ENCODE results near the gene CES4A. TPM values are rescaled to one million over a fixed set of nuclear protein-coding genes. Genes with fewer than 3 reads are reported as not detected.
A peak's percentile ranks its signal among the peaks of the same experiment; 100 is the strongest.
"Not testable (repeated sequence)": the region's sequence is repeated elsewhere in the genome, so short reads cannot be mapped to it uniquely, and the experiment has no call there.

Gene CES4A
- total RNA-seq, 1 experiment from 2014 or later: not detected

DNA sequence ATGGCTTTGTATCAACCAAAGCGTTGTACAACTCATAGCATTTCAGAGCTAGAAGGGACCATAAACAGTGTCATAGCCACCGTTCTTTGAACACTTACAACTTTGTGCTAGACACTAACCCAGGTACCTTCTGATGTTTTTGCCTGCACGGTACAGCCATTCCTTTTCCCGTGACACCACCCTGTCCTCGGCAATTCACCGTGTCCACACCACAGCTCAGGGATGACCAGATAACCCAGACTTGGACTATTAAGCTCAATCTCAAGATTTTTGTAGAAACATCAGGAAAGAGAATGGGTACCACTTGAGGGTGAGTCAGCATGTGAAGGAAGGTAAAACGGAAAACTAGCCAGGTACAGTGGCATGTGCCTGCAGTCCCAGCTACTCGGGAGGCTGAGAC is 30.8 kb downstream of the CES4A start:
- DNase-seq (ENCODE audit: low read depth): no peak

- DNase-seq (ENCODE audit: low read depth): no peak
Observed at GRCh38 chr16:67021321-67021720, 32.9 kb downstream of the CES4A start.

DNA sequence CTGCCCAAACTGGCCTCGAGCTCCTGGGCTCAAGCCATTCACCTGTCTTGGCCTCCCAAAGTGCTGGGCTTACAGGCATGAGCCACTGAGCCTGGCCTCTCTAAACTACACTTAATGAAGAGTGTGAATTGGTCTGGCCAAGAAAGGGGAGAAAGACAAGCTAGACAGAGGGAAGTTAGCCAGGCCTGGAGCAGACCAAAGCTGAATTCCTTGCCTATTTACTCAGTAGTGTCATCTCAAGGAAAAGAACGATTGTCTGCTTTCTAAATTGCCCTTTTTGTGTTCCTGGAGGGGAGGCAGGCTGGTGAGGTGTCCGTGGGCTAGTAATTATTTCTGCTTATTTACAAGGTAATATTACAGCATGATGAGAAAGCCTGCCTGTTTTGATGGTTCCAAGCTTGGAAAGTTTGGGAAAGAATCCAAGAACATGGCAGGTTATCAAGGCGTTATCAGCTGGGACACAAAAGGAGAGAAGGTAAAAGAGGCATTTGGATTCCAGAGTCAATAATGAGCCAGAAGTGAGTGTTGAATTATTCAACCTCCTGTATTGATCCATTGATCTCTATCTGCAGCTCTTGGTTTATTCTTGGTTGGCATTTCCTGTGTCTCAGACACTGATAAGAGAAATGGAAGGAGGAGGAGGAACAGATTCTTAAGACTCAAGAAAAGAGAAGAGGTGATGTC is 34.3 kb downstream of the CES4A start:
- no peak for DNase-seq (ENCODE audit: low read depth)

DNA sequence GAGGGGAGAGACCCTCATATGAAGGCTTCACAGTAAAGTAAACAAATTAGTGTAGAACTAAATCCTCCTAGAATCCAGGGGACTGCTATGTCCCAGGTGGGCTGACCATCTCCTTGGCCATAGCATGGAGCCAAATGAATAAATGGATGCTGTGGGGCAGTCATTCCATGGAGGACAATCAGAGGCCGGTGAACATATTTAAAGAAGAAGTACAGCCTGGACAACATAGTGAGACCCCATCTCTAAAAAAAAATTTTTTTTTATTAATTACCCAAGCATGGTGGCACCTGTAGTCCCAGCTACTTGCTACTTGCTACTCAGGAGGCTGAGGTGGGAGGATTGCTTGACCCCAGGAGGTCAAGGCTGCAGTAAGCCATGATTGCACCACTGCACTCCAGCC is 35.3 kb downstream of the CES4A start:
- no peak for DNase-seq (ENCODE audit: low read depth)

GRCh38 chr16:67024384-67025209 is 36.2 kb downstream of the CES4A start:
- DNase-seq (ENCODE audit: low read depth): no peak

DNA sequence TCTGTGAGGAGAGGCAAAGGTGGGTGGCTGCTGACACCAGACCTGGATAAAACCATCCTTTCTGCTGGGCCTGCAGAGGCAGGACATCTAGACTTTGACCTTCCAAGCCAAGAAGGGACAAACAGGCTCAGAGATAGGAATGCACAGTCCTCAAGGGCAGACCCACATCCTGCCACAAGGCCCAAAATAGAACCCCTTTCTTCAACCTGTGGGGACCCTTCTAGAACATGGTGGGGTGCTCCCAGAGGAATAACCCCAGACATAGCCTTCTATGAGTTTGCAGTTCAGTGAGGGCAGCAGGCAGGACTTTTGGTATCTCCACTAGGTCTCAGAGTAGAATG is 36.8 kb downstream of the CES4A start:
- DNase-seq (ENCODE audit: low read depth): no peak

GRCh38 chr16:67026570-67026969 is 38.2 kb downstream of the CES4A start:
- no peak for DNase-seq (ENCODE audit: low read depth)

DNA sequence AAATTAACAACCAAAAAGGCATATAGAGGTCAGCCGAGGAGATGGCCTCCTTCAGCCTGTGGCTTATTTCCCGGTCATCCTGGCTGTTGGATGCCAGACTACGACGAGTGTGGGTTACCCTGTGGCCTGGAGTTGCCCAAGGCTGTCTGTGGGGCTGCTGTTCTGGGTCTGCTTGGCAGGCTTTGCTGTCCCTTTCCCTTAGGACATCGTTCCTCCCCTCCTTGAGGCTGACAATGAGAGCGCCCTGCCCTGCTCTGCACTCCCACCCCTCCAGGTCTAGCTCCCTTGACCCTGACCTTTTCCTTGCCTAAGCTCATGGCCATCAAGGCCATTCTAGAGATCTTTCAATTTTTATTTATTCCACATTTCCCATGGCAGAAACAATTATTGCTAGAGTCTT is 38.7 kb downstream of the CES4A start:
- no peak for DNase-seq (ENCODE audit: low read depth)

GRCh38 chr16:67028167-67028695 is 39.8 kb downstream of the CES4A start:
- no peak for DNase-seq (ENCODE audit: low read depth)

DNA sequence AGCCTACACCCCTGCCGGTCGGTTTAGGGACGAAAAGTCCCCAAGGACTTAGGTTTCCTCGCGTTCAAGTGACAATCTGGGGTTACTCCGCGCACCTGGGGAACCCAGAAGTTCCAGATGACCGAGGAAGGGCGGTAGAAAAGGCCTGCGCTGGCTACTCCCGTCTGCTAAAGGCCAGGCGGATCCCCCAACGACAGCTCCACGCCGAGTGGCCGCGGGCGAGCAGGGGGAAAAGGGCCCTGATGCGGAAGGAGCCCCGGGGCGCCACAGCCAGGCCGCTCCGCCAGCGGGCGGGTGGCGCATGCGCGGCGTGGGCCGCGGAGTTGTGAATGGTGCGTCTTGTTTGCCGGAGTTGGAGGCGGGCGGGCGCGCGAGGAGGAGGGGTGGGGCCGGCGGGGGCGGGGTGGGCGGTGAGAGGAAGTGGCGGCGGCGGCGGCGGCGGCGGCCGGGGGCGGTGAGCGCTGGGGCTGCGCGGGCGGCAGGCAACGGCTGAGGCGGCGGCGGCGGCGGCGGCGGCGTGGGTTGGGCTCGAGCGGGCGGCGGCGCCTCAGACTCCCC is 40.4 kb downstream of the CES4A start, which contains the start of gene CBFB:
TSS of gene CBFB (plus strand) at position 454 of the 558 bp plus-strand sequence. CDS start 259 bp downstream, outside the sequence.
- peak; percentile 90 for DNase-seq (ENCODE audit: low read depth)

DNA sequence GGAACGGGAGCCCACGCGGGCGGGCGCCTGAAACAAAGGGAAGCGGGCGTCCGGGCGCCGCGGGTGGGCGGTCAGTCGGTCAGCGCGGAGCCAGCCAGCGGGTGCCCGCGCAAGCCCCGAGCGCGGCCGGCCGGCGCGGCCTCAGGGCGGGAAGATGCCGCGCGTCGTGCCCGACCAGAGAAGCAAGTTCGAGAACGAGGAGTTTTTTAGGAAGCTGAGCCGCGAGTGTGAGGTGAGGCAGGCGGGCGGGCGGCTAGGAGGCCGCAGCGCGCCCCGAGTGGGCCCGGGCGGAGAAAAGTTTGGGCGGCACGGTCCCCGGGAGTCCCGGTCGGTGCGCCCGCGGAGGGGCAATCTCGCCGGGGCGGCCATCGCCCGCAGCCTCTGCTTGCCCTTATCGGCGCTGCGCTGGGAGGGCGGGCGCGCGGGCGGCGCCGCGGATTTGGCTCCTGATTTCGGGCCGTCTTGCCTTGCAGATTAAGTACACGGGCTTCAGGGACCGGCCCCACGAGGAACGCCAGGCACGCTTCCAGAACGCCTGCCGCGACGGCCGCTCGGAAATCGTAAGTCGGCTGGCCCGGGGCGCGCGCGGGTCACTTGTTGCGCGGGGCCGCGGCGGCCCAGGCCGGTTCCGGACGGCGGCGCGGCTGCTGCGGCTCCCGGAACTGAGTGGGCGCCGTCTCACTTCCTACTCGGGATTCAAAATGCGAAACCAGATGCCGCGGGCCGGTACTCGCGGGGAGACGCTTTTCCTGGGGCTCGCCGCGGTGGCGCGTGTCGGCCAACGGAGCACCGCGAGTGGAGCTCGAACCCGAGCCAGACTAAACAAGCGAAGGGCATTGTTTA is 41.1 kb downstream of the CES4A start:
- DNase-seq (ENCODE audit: low read depth): peak; percentile 53

- DNase-seq (ENCODE audit: low read depth): no peak
Observed at GRCh38 chr16:67030221-67030962, 42.0 kb downstream of the CES4A start.

DNA sequence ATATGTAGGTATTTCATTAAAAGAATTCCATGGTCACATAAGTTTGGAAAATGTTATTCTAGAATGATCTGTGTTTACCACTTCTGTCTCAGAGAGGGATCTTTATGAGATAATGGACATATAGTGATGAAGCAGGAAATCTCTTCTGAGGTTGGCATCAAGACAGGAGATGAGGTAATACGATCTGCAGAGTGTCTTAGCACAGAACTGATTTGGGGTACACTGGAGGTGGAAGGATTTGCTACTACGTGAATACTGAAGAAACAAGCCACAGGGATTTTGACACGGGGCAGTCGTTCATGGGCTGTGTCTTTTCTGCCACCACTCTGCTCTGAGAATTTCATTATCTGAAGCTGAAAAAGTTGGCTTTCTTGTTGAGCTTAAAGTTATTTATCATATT is 46.1 kb downstream of the CES4A start:
- peak; percentile 17 for DNase-seq (ENCODE audit: low read depth)

- DNase-seq (ENCODE audit: low read depth): no peak
Observed at GRCh38 chr16:67035364-67035763, 47.0 kb downstream of the CES4A start.

DNA sequence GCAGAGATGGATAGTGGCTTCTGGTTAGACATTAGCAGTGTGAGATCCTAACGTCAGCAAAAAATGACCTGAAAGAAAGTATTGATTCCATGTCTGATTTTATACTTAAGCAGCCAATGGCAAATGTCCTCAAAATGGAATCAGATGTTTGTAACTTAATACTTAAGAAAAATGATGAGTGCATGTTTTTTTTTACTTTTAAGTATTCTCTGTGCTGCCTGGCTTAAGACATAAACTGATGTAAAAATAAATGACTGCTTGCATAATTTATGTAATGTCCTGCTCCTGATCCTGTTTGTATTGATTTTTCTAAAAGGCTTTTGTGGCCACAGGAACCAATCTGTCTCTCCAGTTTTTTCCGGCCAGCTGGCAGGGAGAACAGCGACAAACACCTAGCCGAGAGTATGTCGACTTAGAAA is 47.9 kb downstream of the CES4A start:
- DNase-seq (ENCODE audit: low read depth): no peak

- no peak for DNase-seq (ENCODE audit: low read depth)
Observed at GRCh38 chr16:67039260-67040020, 51.1 kb downstream of the CES4A start.

DNA sequence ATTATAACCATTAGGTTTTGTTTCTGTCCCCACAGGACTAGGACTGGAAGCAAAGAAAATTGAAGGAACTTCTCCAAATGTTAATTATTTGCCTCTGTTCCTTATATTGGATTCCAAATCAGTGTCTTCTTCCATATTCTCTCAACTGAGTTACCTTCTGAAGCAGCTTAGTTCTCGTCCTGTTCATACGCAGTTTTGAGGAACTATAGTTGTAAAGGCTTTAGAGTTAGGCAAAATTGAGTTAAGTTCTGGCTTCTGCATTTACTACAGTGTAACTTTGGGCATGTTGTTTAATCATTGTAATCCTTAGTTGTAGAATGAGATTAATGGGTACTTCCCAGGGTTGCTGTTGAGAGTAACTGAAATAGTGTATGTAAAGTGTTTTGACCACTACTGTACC is 51.8 kb downstream of the CES4A start:
- no peak for DNase-seq (ENCODE audit: low read depth)

GRCh38 chr16:67040906-67041305 is 52.5 kb downstream of the CES4A start:
- peak; percentile 79 for DNase-seq (ENCODE audit: low read depth)

DNA sequence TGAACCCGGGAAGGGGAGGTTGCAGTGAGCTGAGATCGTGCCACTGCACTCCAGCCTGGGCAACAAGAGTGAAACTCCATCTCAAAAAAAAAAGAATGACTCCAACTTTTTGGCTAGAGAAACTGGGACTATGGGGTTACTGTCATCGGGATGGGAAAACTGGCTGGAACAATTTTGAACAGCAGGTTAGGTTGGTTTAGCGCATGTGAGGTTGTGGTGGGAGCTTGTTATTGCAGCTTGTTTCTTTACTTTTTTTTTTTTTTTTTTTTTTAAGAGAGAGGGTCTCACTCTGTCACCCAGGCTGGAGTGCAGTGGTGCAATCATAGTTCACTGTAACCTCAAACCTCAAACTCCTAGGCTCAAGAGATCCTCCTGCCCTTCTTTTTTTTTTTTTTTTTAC is 53.1 kb downstream of the CES4A start:
- DNase-seq (ENCODE audit: low read depth): not testable (repeated sequence)

GRCh38 chr16:67043420-67043819 is 55.0 kb downstream of the CES4A start:
- DNase-seq (ENCODE audit: low read depth): no peak
